ENCODE results near the gene TRAPPC3L.

Gene TRAPPC3L

GRCh38 chr6:116482780-116483179 lies 62.7 kb downstream of the TRAPPC3L start:
- H3K4me3 Mint-ChIP-seq, result no peak overlapping the region
- no peaks in the 10 kb centered on the region for H3K36me3 Mint-ChIP-seq (ENCODE audit: low read depth)
- H3K9me3 Mint-ChIP-seq, result peaks cover 3% of the 10 kb centered on the region
- no peaks in the 10 kb centered on the region for H3K27me3 Mint-ChIP-seq (ENCODE audit: low read depth)
- H3K4me1 Mint-ChIP-seq, result no peaks in the 10 kb centered on the region
- TF ChIP-seq, protein P1, sequence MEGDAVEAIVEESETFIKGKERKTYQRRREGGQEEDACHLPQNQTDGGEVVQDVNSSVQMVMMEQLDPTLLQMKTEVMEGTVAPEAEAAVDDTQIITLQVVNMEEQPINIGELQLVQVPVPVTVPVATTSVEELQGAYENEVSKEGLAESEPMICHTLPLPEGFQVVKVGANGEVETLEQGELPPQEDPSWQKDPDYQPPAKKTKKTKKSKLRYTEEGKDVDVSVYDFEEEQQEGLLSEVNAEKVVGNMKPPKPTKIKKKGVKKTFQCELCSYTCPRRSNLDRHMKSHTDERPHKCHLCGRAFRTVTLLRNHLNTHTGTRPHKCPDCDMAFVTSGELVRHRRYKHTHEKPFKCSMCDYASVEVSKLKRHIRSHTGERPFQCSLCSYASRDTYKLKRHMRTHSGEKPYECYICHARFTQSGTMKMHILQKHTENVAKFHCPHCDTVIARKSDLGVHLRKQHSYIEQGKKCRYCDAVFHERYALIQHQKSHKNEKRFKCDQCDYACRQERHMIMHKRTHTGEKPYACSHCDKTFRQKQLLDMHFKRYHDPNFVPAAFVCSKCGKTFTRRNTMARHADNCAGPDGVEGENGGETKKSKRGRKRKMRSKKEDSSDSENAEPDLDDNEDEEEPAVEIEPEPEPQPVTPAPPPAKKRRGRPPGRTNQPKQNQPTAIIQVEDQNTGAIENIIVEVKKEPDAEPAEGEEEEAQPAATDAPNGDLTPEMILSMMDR (IDR thresholded peaks at IDR 0.05; ENCODE audit: unreplicated experiment in 3 of 3), result no peak
- H3K27ac Mint-ChIP-seq, result no peak overlapping the region

GRCh38 chr6:116476002-116476678 lies 69.3 kb downstream of the TRAPPC3L start:
- Mint-ChIP-seq H3K4me3 (no peak overlapping the region), H3K36me3 (ENCODE audit: low read depth) (no peaks in the 10 kb centered on the region), H3K27me3 (ENCODE audit: low read depth) (no peaks in the 10 kb centered on the region), H3K4me1 (peaks cover 5% of the 10 kb centered on the region), H3K9me3 (no peaks in the 10 kb centered on the region), H3K27ac (peak overlapping the region in 1 of 3 experiments; percentile 4)
- TF ChIP-seq, protein P1 (IDR thresholded peaks at IDR 0.05; ENCODE audit: unreplicated experiment in 3 of 3), result no peak

GRCh38 chr6:116475141-116475540 lies 70.3 kb downstream of the TRAPPC3L start:
- H3K36me3 Mint-ChIP-seq (ENCODE audit: low read depth), result no peaks in the 10 kb centered on the region
- peaks cover 5% of the 10 kb centered on the region for H3K4me1 Mint-ChIP-seq
- no peaks in the 10 kb centered on the region for H3K9me3 Mint-ChIP-seq
- H3K27me3 Mint-ChIP-seq (ENCODE audit: low read depth), result no peaks in the 10 kb centered on the region
- H3K4me3 Mint-ChIP-seq, result no peak overlapping the region
- no peak overlapping the region for H3K27ac Mint-ChIP-seq
- TF ChIP-seq, protein P1 (IDR thresholded peaks at IDR 0.05; ENCODE audit: unreplicated experiment in 3 of 3), result no peak

- Mint-ChIP-seq H3K27ac (peak overlapping the region in 1 of 3 experiments; percentile 25), H3K9me3 (no peaks in the 10 kb centered on the region), H3K4me3 (no peak overlapping the region), H3K27me3 (ENCODE audit: low read depth) (no peaks in the 10 kb centered on the region), H3K36me3 (ENCODE audit: low read depth) (no peaks in the 10 kb centered on the region), H3K4me1 (peaks cover 5% of the 10 kb centered on the region)
- TF ChIP-seq, protein P1 (IDR thresholded peaks at IDR 0.05; ENCODE audit: unreplicated experiment in 3 of 3), result no peak
These were observed 72.8 kb downstream of the TRAPPC3L start for GRCh38 chr6:116472706-116473105.

DNA sequence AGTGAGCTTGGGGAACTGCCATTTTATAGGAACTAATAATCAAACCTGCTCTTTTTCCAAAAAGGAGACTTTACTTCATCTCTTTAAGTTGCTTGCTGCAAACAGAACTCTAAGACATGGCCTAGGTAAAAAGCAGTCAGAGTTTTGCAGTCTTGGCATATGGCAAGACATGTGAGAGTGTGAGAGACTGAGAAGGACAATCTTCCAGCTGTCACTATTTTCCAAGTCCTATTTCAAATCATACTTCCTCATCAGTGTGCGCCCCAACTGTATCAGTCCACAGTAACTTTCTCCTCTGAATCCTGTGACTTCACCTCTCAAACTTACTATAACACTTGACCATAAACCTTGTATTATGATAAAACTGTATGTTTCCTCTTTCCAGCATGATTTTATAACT lies 74.0 kb downstream of the TRAPPC3L start:
- Mint-ChIP-seq H3K4me3 (no peak overlapping the region), H3K27ac (no peak overlapping the region), H3K4me1 (peaks cover 9% of the 10 kb centered on the region), H3K9me3 (no peaks in the 10 kb centered on the region), H3K27me3 (ENCODE audit: low read depth) (no peaks in the 10 kb centered on the region), H3K36me3 (ENCODE audit: low read depth) (no peaks in the 10 kb centered on the region)
- TF ChIP-seq, protein P1 (IDR thresholded peaks at IDR 0.05; ENCODE audit: unreplicated experiment in 3 of 3), result no peak

- no peaks in the 10 kb centered on the region for H3K9me3 Mint-ChIP-seq
- no peak overlapping the region for H3K27ac Mint-ChIP-seq
- H3K36me3 Mint-ChIP-seq (ENCODE audit: low read depth), result no peaks in the 10 kb centered on the region
- H3K27me3 Mint-ChIP-seq (ENCODE audit: low read depth), result peaks cover 5% of the 10 kb centered on the region
- no peak overlapping the region for H3K4me3 Mint-ChIP-seq
- TF ChIP-seq, protein P1 (IDR thresholded peaks at IDR 0.05; ENCODE audit: unreplicated experiment in 3 of 3), result no peak
- peaks cover 10% of the 10 kb centered on the region for H3K4me1 Mint-ChIP-seq
These were observed 77.2 kb downstream of the TRAPPC3L start for GRCh38 chr6:116468293-116468692.
